K562 (cell line): ENCODE data around the gene MED16. TPM values are rescaled to one million over a fixed set of nuclear protein-coding genes. Genes with fewer than 3 reads are reported as not detected.

Experiments
- ATAC-seq: fragments of 200-7000 bp; cut with Tn5 transposase; 3 replicates; pipeline ENCODE4 v1.9.1; 2020; ENCODE audit warnings: moderate library complexity
- BruUV-seq: library from RNA; stranded (reverse); fragments of 400-500 nt; replicated peaks from 2 replicates; lab custom pipeline; 2021; lab: Mats Ljungman, UMichigan
- CTCF ChIA-PET: fragments of 300-600 bp; formaldehyde crosslinking; extraction: SDS; loops from one replicate; lab custom pipeline; 2021; ENCODE audit warnings: low intra/inter-chr PET ratio; lab: Yijun Ruan, JAX
- POLR2A ChIA-PET: fragments of 300-600, 350-650 bp; sonication (Branson Sonifier 250); formaldehyde crosslinking; extraction: SDS; loops from one replicate; lab custom pipeline; 2021; ENCODE audit warnings: antibody characterized with exemption, inconsistent platforms; lab: Yijun Ruan, JAX
- DNase-seq, 4 experiments: peaks; one replicate each; pipeline versions ENCODE4 v3.0.0 to v3.0.0-alpha.2; 2011 to 2018; ENCODE audit warnings: low spot score in 3 of 4, mixed read lengths in 3 of 4; ENCODE audit errors: extremely low read depth in 1 of 4
- FAIRE-seq: peaks from 2 replicates; lab custom pipeline; 2011; peaks lifted over from hg19 to GRCh38; lab: Jason Lieb, UNC
- H2AFZ ChIP-seq: 2 replicates; pipeline ENCODE4 v1.6.0; 2011; ENCODE audit warnings: low read depth, low read length, control low read depth, inconsistent platforms
- H3K27ac ChIP-seq: fragments of 200-600 bp; 3 replicates; pipeline ENCODE4 v1.8.0; 2011; ENCODE audit warnings: low read depth, mild to moderate bottlenecking, control low read depth, inconsistent platforms, low read length, moderate library complexity, mixed read lengths; ENCODE audit errors: extremely low read depth
- H3K27me3 ChIP-seq, 2 experiments: fragments of 300-600 bp in 1 of 2; 2 replicates in 1 of 2; 3 replicates in 1 of 2; pipeline versions ENCODE4 v1.6.0 to v1.8.0; 2011; ENCODE audit warnings: inconsistent platforms in 2 of 2, low read length in 2 of 2, mild to moderate bottlenecking in 1 of 2, mixed read lengths in 1 of 2, moderate library complexity in 1 of 2; ENCODE audit not compliant: control insufficient read depth in 2 of 2, insufficient read depth in 2 of 2
- H3K36me3 ChIP-seq: fragments of 300-600 bp; 3 replicates; pipeline ENCODE4 v1.8.0; 2011; ENCODE audit warnings: mild to moderate bottlenecking, low read length, inconsistent platforms; ENCODE audit not compliant: control insufficient read depth, insufficient read depth
- H3K4me1 ChIP-seq, 2 experiments: fragments of 200-600 bp in 1 of 2; replicated peaks in 1 of 2; 2 replicates in 1 of 2; 3 replicates in 1 of 2; pipeline versions ENCODE4 v1.5.1 to v1.8.0; 2011; ENCODE audit warnings: inconsistent platforms in 2 of 2, low read length in 2 of 2, mild to moderate bottlenecking in 1 of 2, mixed read lengths in 1 of 2, moderate library complexity in 1 of 2; ENCODE audit not compliant: control insufficient read depth in 2 of 2, insufficient read depth in 2 of 2
- H3K4me2 ChIP-seq: 2 replicates; pipeline ENCODE4 v1.6.1; 2011; ENCODE audit warnings: low read length, control low read depth, inconsistent platforms, mixed read lengths; ENCODE audit not compliant: insufficient read depth
- H3K4me3 ChIP-seq: fragments of 200-600 bp; sonication (generic), shearing (Covaris generic); 2 replicates; pipeline ENCODE4 v1.5.1; 2016; ENCODE audit warnings: control low read depth, inconsistent platforms
- H3K79me2 ChIP-seq: fragments of 200-600 bp; 3 replicates; pipeline ENCODE4 v1.8.0; 2011; ENCODE audit warnings: low read length, inconsistent platforms; ENCODE audit not compliant: control insufficient read depth, insufficient read depth
- H3K9ac ChIP-seq, 2 experiments: 2 replicates each; pipeline versions ENCODE4 v1.6.0 to v1.6.1; 2011; ENCODE audit warnings: low read depth in 2 of 2, low read length in 2 of 2, control low read depth in 1 of 2, inconsistent platforms in 1 of 2, mild to moderate bottlenecking in 1 of 2, mixed read lengths in 1 of 2; ENCODE audit not compliant: insufficient read depth in 1 of 2
- H3K9me1 ChIP-seq: one replicate; pipeline ENCODE4 v1.6.0; 2011; ENCODE audit warnings: inconsistent platforms, mild to moderate bottlenecking, low read length, moderate library complexity; ENCODE audit not compliant: control insufficient read depth, insufficient read depth
- H3K9me3 ChIP-seq: replicated peaks from 2 replicates; pipeline ENCODE4 v1.5.1; 2011; ENCODE audit warnings: low read depth, low read length, inconsistent platforms; ENCODE audit not compliant: control insufficient read depth, insufficient read depth
- H4K20me1 ChIP-seq: replicated peaks from 2 replicates; pipeline ENCODE4 v1.6.1; 2011; ENCODE audit warnings: low read length, inconsistent platforms, mixed read lengths; ENCODE audit not compliant: control insufficient read depth, insufficient read depth
- CHD2 ChIP-seq: IDR thresholded peaks from 2 replicates; pipeline ENCODE4 v1.6.1; 2011; ENCODE audit warnings: low read depth, low read length
- HSF4 ChIP-seq: fragments of 250-450 bp; sonication (Bioruptor Pico); IDR thresholded peaks from 2 replicates; pipeline ENCODE4 v2.1.2; 2022; ENCODE audit warnings: mild to moderate bottlenecking, moderate library complexity, borderline replicate concordance
- POLR2G ChIP-seq: fragments of 200-400 bp; formaldehyde crosslinking; IDR thresholded peaks from 2 replicates; pipeline ENCODE4 v1.6.1; 2017; ENCODE audit warnings: low read depth, mild to moderate bottlenecking, antibody characterized with exemption, low read length, moderate library complexity
- RBM22 ChIP-seq: fragments of 200-400 bp; formaldehyde crosslinking; IDR thresholded peaks from 2 replicates; pipeline ENCODE4 v1.6.1; 2018; ENCODE audit warnings: low read length, low read depth; ENCODE audit not compliant: poor library complexity, severe bottlenecking
- SIX5 ChIP-seq, 2 experiments: IDR thresholded peaks; 2 replicates each; pipeline ENCODE4 v1.6.1; 2011; ENCODE audit warnings: low read length in 2 of 2, borderline replicate concordance in 1 of 2, low read depth in 1 of 2, mild to moderate bottlenecking in 1 of 2, moderate library complexity in 1 of 2; ENCODE audit not compliant: insufficient read depth in 1 of 2
- SRSF9 ChIP-seq: fragments of 200-400 bp; formaldehyde crosslinking; IDR thresholded peaks from 2 replicates; pipeline ENCODE4 v1.6.1; 2017; ENCODE audit warnings: low read depth, low read length, borderline replicate concordance
- ZNF780A ChIP-seq: fragments of 250-450 bp; sonication (Bioruptor Pico); IDR thresholded peaks from 2 replicates; pipeline ENCODE4 v1.5.0; 2021; ENCODE audit warnings: mild to moderate bottlenecking
- WGBS: fragments of 100-300 bp; shearing (Covaris generic); methylation state at CpG from one replicate; pipeline ENCODE4 v1.1.6; 2016; ENCODE audit warnings: low coverage, mixed read lengths; ENCODE audit not compliant: insufficient coverage; ENCODE audit errors: missing lambda C conversion rate; 5-methylcytosine and 5-hydroxymethylcytosine counted together
- in situ Hi-C: fragments of 300-500 bp; cut with MboI; formaldehyde crosslinking; loops from 4 replicates; pipeline ENCODE4 v1.15.0; 2018; ENCODE audit warnings: inconsistent platforms, mixed read lengths
- intact Hi-C: fragments of 100-400 bp; cut with micrococcal nuclease; formaldehyde crosslinking; loops from 2 replicates; pipeline ENCODE4 v1.14.2; 2022
- polyA plus RNA-seq, 8 experiments: library from polyadenylated mRNA; depleted of rRNA in 4 of 8; stranded (reverse) in 5 of 8; unstranded in 3 of 8; fragments of >200 nt; fragmentation: Nextera tagmentation in 2 of 8; fragmentation: Illumina TruSeq in 1 of 8; extraction: Ambion mirVana in 2 of 8; extraction: Trizol in 1 of 8; gene quantifications; 2 replicates each; pipeline versions ENCODE4 v1.2.1 to v1.2.3, GENCODE V29; 2011 to 2014; ENCODE audit warnings: inconsistent platforms in 1 of 8, missing spikeins in 1 of 8
- total RNA-seq, 7 experiments: library from RNA; depleted of rRNA in 6 of 7; stranded (reverse); fragments of >200 nt in 6 of 7; fragmentation: Illumina TruSeq in 2 of 7; extraction: Trizol in 2 of 7; gene quantifications; 2 replicates each; pipeline versions ENCODE4 v1.2.1 to v1.2.3, GENCODE V29; 2011 to 2021; ENCODE audit warnings: low replicate concordance in 1 of 7
- TF ChIP-seq, protein P1 (sequence below): fragments of 250-450 bp; sonication (Bioruptor Pico); IDR thresholded peaks from 2 replicates; pipeline ENCODE4 v1.4.0; 2020
- TF ChIP-seq, protein P2 (sequence below): sonication (generic); formaldehyde crosslinking; IDR thresholded peaks from 2 replicates; pipeline ENCODE4 v1.8.1; 2023; ENCODE audit warnings: mild to moderate bottlenecking, missing genetic modification reagents
- TF ChIP-seq, protein P3 (sequence below): fragments of 450-650 bp; IDR thresholded peaks from 2 replicates; pipeline ENCODE4 v1.6.1; 2014; ENCODE audit warnings: low read depth, mild to moderate bottlenecking, moderate library complexity, borderline replicate concordance

The MED16 gene
- total and polyA plus RNA-seq, 9 of the 15 experiments (the other 6 are each of a cell fraction or from before 2014, with no cell fraction given), result 0.89 to 59.9 (median 8.6) TPM

DNA sequence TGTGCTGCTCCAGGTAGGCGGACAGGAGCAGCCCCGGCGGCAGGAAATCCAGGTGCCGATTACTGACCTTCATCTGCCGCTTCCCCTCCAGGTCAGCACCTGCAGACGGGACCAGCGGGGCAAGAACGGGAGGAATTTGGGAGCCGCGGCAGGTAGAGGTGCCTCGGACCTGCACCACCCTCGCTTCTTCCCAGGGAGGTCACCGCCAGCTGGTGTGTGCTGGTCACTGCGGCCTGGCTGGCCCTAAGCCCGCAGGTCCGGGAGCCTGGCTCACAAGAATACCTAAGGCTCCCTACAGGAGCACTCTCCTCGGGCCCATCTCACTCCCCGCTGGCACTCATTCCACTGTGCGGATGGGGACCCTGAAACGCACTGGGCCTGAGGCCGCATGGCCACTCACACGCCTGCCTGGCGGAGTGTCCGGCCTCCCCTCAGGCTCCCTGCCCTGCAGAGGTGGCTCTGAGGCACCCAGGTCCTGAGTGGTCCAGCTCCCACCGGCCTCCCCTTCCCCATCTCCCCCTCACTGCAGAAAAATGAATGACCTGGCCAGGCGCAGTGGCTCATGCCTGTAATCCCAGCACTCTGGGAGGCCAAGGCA is 4.6 kb upstream of the MED16 start:
- H4K20me1 ChIP-seq, result peaks cover 11% of the 10 kb centered on the region
- H3K27me3 ChIP-seq, result no peaks in the 10 kb centered on the region
- H3K4me2 ChIP-seq, result no peak overlapping the region
- intact Hi-C loops, result no loop called here
- H3K36me3 ChIP-seq, result peaks cover 49% of the 10 kb centered on the region; the same call in 2 of the 3 replicates
- no TSS peak for BruUV-seq
- peak overlapping the region in 1 of 2 experiments; percentile 67; a peak in 2 of 4 replicates for H3K9ac ChIP-seq
- H2AFZ ChIP-seq, result no peak overlapping the region
- H3K9me3 ChIP-seq, result no peaks in the 10 kb centered on the region
- in situ Hi-C loops, result no loop called here
- H3K4me3 ChIP-seq, result no peak overlapping the region
- no peak for DNase-seq
- FAIRE-seq, result no peak
- peaks cover 27 to 65% of the 10 kb centered on the region in 2 experiments for H3K4me1 ChIP-seq
- 93% methylated on average over 21 of the region's 26 CpGs for WGBS
- ChIA-PET CTCF (no interaction called here), POLR2A (interaction anchor here (0.9 to 2.4 kb wide), 2 partner anchors 10 to 16 kb away, joined by 3 to 21 read pairs; no protein-coding TSS in a partner anchor)
- H3K9me1 ChIP-seq, result peaks cover 5% of the 10 kb centered on the region
- peaks cover 27% of the 10 kb centered on the region for H3K79me2 ChIP-seq
- ATAC-seq, result no peak
- no peak overlapping the region for H3K27ac ChIP-seq
- no peak for TF ChIP-seq HSF4 (CRISPR knock-in tag)
- TF ChIP-seq CHD2, result no peak
- TF ChIP-seq SRSF9, result no peak
- peak; percentile 70 for TF ChIP-seq POLR2G
- no peak for TF ChIP-seq ZNF780A (CRISPR knock-in tag)
- TF ChIP-seq, protein P1, sequence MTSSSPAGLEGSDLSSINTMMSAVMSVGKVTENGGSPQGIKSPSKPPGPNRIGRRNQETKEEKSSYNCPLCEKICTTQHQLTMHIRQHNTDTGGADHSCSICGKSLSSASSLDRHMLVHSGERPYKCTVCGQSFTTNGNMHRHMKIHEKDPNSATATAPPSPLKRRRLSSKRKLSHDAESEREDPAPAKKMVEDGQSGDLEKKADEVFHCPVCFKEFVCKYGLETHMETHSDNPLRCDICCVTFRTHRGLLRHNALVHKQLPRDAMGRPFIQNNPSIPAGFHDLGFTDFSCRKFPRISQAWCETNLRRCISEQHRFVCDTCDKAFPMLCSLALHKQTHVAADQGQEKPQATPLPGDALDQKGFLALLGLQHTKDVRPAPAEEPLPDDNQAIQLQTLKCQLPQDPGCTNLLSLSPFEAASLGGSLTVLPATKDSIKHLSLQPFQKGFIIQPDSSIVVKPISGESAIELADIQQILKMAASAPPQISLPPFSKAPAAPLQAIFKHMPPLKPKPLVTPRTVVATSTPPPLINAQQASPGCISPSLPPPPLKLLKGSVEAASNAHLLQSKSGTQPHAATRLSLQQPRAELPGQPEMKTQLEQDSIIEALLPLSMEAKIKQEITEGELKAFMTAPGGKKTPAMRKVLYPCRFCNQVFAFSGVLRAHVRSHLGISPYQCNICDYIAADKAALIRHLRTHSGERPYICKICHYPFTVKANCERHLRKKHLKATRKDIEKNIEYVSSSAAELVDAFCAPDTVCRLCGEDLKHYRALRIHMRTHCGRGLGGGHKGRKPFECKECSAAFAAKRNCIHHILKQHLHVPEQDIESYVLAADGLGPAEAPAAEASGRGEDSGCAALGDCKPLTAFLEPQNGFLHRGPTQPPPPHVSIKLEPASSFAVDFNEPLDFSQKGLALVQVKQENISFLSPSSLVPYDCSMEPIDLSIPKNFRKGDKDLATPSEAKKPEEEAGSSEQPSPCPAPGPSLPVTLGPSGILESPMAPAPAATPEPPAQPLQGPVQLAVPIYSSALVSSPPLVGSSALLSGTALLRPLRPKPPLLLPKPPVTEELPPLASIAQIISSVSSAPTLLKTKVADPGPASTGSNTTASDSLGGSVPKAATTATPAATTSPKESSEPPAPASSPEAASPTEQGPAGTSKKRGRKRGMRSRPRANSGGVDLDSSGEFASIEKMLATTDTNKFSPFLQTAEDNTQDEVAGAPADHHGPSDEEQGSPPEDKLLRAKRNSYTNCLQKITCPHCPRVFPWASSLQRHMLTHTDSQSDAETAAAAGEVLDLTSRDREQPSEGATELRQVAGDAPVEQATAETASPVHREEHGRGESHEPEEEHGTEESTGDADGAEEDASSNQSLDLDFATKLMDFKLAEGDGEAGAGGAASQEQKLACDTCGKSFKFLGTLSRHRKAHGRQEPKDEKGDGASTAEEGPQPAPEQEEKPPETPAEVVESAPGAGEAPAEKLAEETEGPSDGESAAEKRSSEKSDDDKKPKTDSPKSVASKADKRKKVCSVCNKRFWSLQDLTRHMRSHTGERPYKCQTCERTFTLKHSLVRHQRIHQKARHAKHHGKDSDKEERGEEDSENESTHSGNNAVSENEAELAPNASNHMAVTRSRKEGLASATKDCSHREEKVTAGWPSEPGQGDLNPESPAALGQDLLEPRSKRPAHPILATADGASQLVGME (CRISPR knock-in tag), result no peak
- TF ChIP-seq SIX5 (IDR thresholded peaks at IDR 0.05; ENCODE audit: borderline replicate concordance in 1 of 2, insufficient read depth in 1 of 2, low read depth in 1 of 2, low read length in 2 of 2), result no peak
- TF ChIP-seq, protein P2, sequence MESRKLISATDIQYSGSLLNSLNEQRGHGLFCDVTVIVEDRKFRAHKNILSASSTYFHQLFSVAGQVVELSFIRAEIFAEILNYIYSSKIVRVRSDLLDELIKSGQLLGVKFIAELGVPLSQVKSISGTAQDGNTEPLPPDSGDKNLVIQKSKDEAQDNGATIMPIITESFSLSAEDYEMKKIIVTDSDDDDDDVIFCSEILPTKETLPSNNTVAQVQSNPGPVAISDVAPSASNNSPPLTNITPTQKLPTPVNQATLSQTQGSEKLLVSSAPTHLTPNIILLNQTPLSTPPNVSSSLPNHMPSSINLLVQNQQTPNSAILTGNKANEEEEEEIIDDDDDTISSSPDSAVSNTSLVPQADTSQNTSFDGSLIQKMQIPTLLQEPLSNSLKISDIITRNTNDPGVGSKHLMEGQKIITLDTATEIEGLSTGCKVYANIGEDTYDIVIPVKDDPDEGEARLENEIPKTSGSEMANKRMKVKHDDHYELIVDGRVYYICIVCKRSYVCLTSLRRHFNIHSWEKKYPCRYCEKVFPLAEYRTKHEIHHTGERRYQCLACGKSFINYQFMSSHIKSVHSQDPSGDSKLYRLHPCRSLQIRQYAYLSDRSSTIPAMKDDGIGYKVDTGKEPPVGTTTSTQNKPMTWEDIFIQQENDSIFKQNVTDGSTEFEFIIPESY (CRISPR knock-in tag), result peak; percentile 47
- TF ChIP-seq, protein P3, sequence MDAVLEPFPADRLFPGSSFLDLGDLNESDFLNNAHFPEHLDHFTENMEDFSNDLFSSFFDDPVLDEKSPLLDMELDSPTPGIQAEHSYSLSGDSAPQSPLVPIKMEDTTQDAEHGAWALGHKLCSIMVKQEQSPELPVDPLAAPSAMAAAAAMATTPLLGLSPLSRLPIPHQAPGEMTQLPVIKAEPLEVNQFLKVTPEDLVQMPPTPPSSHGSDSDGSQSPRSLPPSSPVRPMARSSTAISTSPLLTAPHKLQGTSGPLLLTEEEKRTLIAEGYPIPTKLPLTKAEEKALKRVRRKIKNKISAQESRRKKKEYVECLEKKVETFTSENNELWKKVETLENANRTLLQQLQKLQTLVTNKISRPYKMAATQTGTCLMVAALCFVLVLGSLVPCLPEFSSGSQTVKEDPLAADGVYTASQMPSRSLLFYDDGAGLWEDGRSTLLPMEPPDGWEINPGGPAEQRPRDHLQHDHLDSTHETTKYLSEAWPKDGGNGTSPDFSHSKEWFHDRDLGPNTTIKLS, result no peak
- TF ChIP-seq RBM22, result peak; percentile 60
